Uterus (tissue), 4 donors: ENCODE measurements around the gene IKBKE. TPM values are rescaled to one million over a fixed set of nuclear protein-coding genes. Genes with fewer than 3 reads are reported as not detected.

ENCODE experiments used
- DNase-seq, 2 donors: peaks; one replicate each; pipeline ENCODE4 v3.0.0-alpha.2; 2019 to 2020
- H3K27ac ChIP-seq, 2 donors: fragments of 200-600 bp; sonication (generic); 1 replicate in 1 of 2; 2 replicates in 1 of 2; pipeline ENCODE4 v1.5.1; 2016 to 2018
- H3K27me3 ChIP-seq, 2 donors: fragments of 200-600 bp; sonication (generic); one replicate each; pipeline ENCODE4 v1.5.1; 2018 to 2019; ENCODE audit warnings: control low read depth in 1 of 2
- H3K36me3 ChIP-seq, 2 donors: fragments of 200-600 bp; sonication (generic); one replicate each; pipeline ENCODE4 v1.5.1; 2019; ENCODE audit warnings: control low read depth in 1 of 2
- H3K4me1 ChIP-seq, 2 donors: fragments of 200-600 bp; sonication (generic); one replicate each; pipeline ENCODE4 v1.5.1; 2018 to 2019; ENCODE audit warnings: control low read depth in 1 of 2
- H3K4me3 ChIP-seq, 2 donors: fragments of 200-600 bp; sonication (generic); 1 replicate in 1 of 2; 2 replicates in 1 of 2; pipeline ENCODE4 v1.5.1; 2018 to 2019; ENCODE audit warnings: mild to moderate bottlenecking in 1 of 2
- H3K9me3 ChIP-seq, 2 donors: fragments of 200-600 bp; sonication (generic); one replicate each; pipeline ENCODE4 v1.5.1; 2019; ENCODE audit warnings: control low read depth in 1 of 2
- CTCF ChIP-seq, 4 experiments: fragments of 200-600 bp in 2 of 4; fragments of 450-650 bp in 2 of 4; sonication (generic) in 2 of 4; IDR thresholded peaks; one replicate each; pipeline ENCODE4 v1.5.1; 2016 to 2019; ENCODE audit warnings: antibody characterized with exemption in 4 of 4, mild to moderate bottlenecking in 2 of 4, moderate library complexity in 1 of 4
- POLR2A ChIP-seq, 2 donors: fragments of 450-650 bp; IDR thresholded peaks; one replicate each; pipeline ENCODE4 v1.6.1; 2016; ENCODE audit warnings: antibody characterized with exemption in 2 of 2, mild to moderate bottlenecking in 1 of 2, moderate library complexity in 1 of 2
- intact Hi-C: fragments of 100-400 bp; cut with DNase I; formaldehyde crosslinking; loops from one replicate; pipeline ENCODE4 v1.15.1; 2023; ENCODE audit warnings: low total_unique reads
- total RNA-seq, 4 donors: library from RNA; depleted of rRNA in 3 of 4; stranded (reverse); fragments of >200 nt in 3 of 4; gene quantifications; one replicate each; pipeline versions ENCODE4 v1.1.0 to v1.2.4, GENCODE V29; 2014 to 2023
- donor health status: DM: yes; HTN: yes; CAD: no.

Gene IKBKE
- total RNA-seq, 4 donors from 2014 or later: 1.5 to 6.7 TPM; not detected in 2

GRCh38 chr1:206508130-206508889 lies 38.0 kb downstream of the IKBKE start:
- Histone ChIP-seq H3K36me3 (no peaks in the 10 kb centered on the region), H3K27me3 (no peaks in the 10 kb centered on the region), H3K27ac (peak overlapping the region; percentile 1 to 68), H3K9me3 (no peaks in the 10 kb centered on the region), H3K4me1 (peaks cover 0 to 5% of the 10 kb centered on the region in 2 donors), H3K4me3 (peak overlapping the region; percentile 46 to 60)
- intact Hi-C loops: no loop called here
- DNase-seq: no peak
- TF ChIP-seq CTCF (IDR thresholded peaks at IDR 0.05) (no peak), POLR2A (IDR thresholded peaks at IDR 0.05) (no peak)

GRCh38 chr1:206508956-206509355 lies 38.7 kb downstream of the IKBKE start:
- DNase-seq: no peak
- H3K4me1 ChIP-seq: peaks cover 4 to 5% of the 10 kb centered on the region in 2 donors
- TF ChIP-seq POLR2A (IDR thresholded peaks at IDR 0.05) (no peak), CTCF (IDR thresholded peaks at IDR 0.05) (no peak)
- no peaks in the 10 kb centered on the region for H3K9me3 ChIP-seq
- peak overlapping the region in 1 of 2 donors; percentile 60 for H3K4me3 ChIP-seq
- intact Hi-C loops: no loop called here
- H3K27ac ChIP-seq: peak overlapping the region in 1 of 2 donors; percentile 68
- H3K27me3 ChIP-seq: no peaks in the 10 kb centered on the region
- no peaks in the 10 kb centered on the region for H3K36me3 ChIP-seq

GRCh38 chr1:206509612-206510257 lies 39.5 kb downstream of the IKBKE start:
- TF ChIP-seq CTCF (IDR thresholded peaks at IDR 0.05): no peak
- no peak for TF ChIP-seq POLR2A (IDR thresholded peaks at IDR 0.05)
- H3K27me3 ChIP-seq: no peaks in the 10 kb centered on the region
- no peak overlapping the region for H3K27ac ChIP-seq
- peaks cover 4 to 5% of the 10 kb centered on the region in 2 donors for H3K4me1 ChIP-seq
- H3K9me3 ChIP-seq: no peaks in the 10 kb centered on the region
- H3K4me3 ChIP-seq: no peak overlapping the region
- intact Hi-C loops: no loop called here
- DNase-seq: no peak
- no peaks in the 10 kb centered on the region for H3K36me3 ChIP-seq

GRCh38 chr1:206510371-206510770 lies 40.1 kb downstream of the IKBKE start:
- TF ChIP-seq POLR2A (IDR thresholded peaks at IDR 0.05) (no peak), CTCF (IDR thresholded peaks at IDR 0.05) (no peak)
- Histone ChIP-seq H3K9me3 (no peaks in the 10 kb centered on the region), H3K4me1 (peaks cover 4 to 5% of the 10 kb centered on the region in 2 donors), H3K4me3 (no peak overlapping the region), H3K27me3 (no peaks in the 10 kb centered on the region), H3K27ac (no peak overlapping the region), H3K36me3 (no peaks in the 10 kb centered on the region)
- intact Hi-C loops: no loop called here
- DNase-seq: no peak
